ENCODE measurements around the gene AUP1. TPM values are rescaled to one million over a fixed set of nuclear protein-coding genes. Genes with fewer than 3 reads are reported as not detected.

Gene AUP1
- total RNA-seq, 3 donors from 2014 or later: 108 to 130 (median 128) TPM

- no peak for TF ChIP-seq POLR2AphosphoS5 (IDR thresholded peaks at IDR 0.05)
- no peak for TF ChIP-seq POLR2A (IDR thresholded peaks at IDR 0.05)
- TF ChIP-seq CTCF (IDR thresholded peaks at IDR 0.05): no peak
- Histone ChIP-seq H3K9me3 (no peaks in the 10 kb centered on the region), H3K27me3 (peaks cover 6 to 7% of the 10 kb centered on the region in 2 donors), H3K27ac (no peak overlapping the region), H3K36me3 (no peaks in the 10 kb centered on the region), H3K4me3 (no peak overlapping the region), H3K4me1 (peaks cover 3 to 15% of the 10 kb centered on the region in 2 donors)
- DNase-seq (ENCODE audit: low spot score in 2 of 2): no peak
- intact Hi-C loops (cut with DNase I; ENCODE audit: low total_unique reads): no loop called here
Measured at GRCh38 chr2:74501335-74502071, 28.0 kb downstream of the AUP1 start.

- TF ChIP-seq POLR2A (IDR thresholded peaks at IDR 0.05) (no peak), CTCF (IDR thresholded peaks at IDR 0.05) (no peak), POLR2AphosphoS5 (IDR thresholded peaks at IDR 0.05) (no peak)
- Histone ChIP-seq H3K9me3 (no peaks in the 10 kb centered on the region), H3K36me3 (no peaks in the 10 kb centered on the region), H3K4me3 (no peak overlapping the region), H3K27me3 (peaks cover 6 to 7% of the 10 kb centered on the region in 2 donors), H3K4me1 (peaks cover 3 to 5% of the 10 kb centered on the region in 2 donors), H3K27ac (no peak overlapping the region)
- intact Hi-C loops (cut with DNase I; ENCODE audit: low total_unique reads): no loop called here
- no peak for DNase-seq (ENCODE audit: low spot score in 2 of 2)
Measured at GRCh38 chr2:74500578-74500946, 28.9 kb downstream of the AUP1 start.

- intact Hi-C loops (cut with DNase I; ENCODE audit: low total_unique reads): no loop called here
- Histone ChIP-seq H3K27ac (no peak overlapping the region), H3K4me1 (peaks cover under 1 to 3% of the 10 kb centered on the region in 2 donors), H3K27me3 (peaks cover 6 to 7% of the 10 kb centered on the region in 2 donors), H3K36me3 (no peaks in the 10 kb centered on the region), H3K4me3 (peak overlapping the region in 1 of 3 donors; percentile 55), H3K9me3 (no peaks in the 10 kb centered on the region)
- TF ChIP-seq POLR2A (IDR thresholded peaks at IDR 0.05) (no peak), CTCF (IDR thresholded peaks at IDR 0.05) (no peak), POLR2AphosphoS5 (IDR thresholded peaks at IDR 0.05) (no peak)
- DNase-seq (ENCODE audit: low spot score in 2 of 2): no peak
Measured at GRCh38 chr2:74499940-74500577, 29.4 kb downstream of the AUP1 start.

GRCh38 chr2:74499267-74499939 lies 30.1 kb downstream of the AUP1 start, which contains the start of gene LBX2:
TSS of gene LBX2 (minus strand) at chr2:74499603. CDS start at chr2:74499537, 66 bp downstream.
- no peak for TF ChIP-seq CTCF (IDR thresholded peaks at IDR 0.05)
- TF ChIP-seq POLR2A (IDR thresholded peaks at IDR 0.05): no peak
- TF ChIP-seq POLR2AphosphoS5 (IDR thresholded peaks at IDR 0.05): no peak
- H3K27me3 ChIP-seq: peaks cover 6 to 7% of the 10 kb centered on the region in 2 donors
- DNase-seq (ENCODE audit: low spot score in 2 of 2): no peak
- H3K4me1 ChIP-seq: peaks cover 0 to 3% of the 10 kb centered on the region in 2 donors
- intact Hi-C loops (cut with DNase I; ENCODE audit: low total_unique reads): no loop called here
- no peaks in the 10 kb centered on the region for H3K36me3 ChIP-seq
- no peaks in the 10 kb centered on the region for H3K9me3 ChIP-seq
- peak within 1 kb of the TSS; percentile 31 to 70 (median 55) for H3K4me3 ChIP-seq
- H3K27ac ChIP-seq: peak within 1 kb of the TSS; percentile 29 to 43

Measured in breast epithelium (tissue), 4 donors.